Measurements from ENCODE around the gene MSI2.

MSI2 gene

GRCh38 chr17:57260325-57261083, 4.2 kb downstream of the MSI2 start:
- no peak overlapping the region for H3K9ac ChIP-seq (ENCODE audit: low read depth, low read length)
- peaks cover 13% of the 10 kb centered on the region for H3K4me1 ChIP-seq (ENCODE audit: control insufficient read depth, insufficient read depth, low read length)
- H3K27me3 ChIP-seq (ENCODE audit: control insufficient read depth, insufficient read depth, low read length), result no peaks in the 10 kb centered on the region
- no peak overlapping the region for H3K4me2 ChIP-seq (ENCODE audit: low read length)
- H3K36me3 ChIP-seq (ENCODE audit: insufficient read depth, low read length), result peaks cover 36% of the 10 kb centered on the region
- no peak overlapping the region for H3K4me3 ChIP-seq (ENCODE audit: low read length)
- H3K9me3 ChIP-seq (replicated peaks; ENCODE audit: low read length), result no peaks in the 10 kb centered on the region

DNA sequence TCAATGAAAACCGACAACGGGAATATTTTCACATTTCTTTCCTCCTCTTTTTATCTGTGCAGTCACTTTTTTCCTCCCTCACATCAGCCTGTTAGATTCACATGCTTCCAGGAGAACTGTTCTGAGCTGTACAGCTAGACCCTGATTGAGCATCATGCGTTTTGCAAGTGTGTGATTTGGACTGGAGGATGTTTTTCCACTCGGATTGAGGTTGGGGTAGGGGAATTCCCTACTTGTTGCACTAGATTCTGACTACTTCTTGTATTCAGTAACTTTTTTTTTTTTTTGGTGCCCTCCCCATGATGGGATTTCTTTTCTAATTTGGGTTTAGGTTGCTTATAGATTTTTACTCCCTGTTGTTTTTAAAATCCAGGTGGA, 4.8 kb downstream of the MSI2 start:
- Histone ChIP-seq H3K9ac (ENCODE audit: low read depth, low read length) (no peak overlapping the region), H3K4me2 (ENCODE audit: low read length) (no peak overlapping the region), H3K4me3 (ENCODE audit: low read length) (no peak overlapping the region), H3K36me3 (ENCODE audit: insufficient read depth, low read length) (peaks cover 40% of the 10 kb centered on the region), H3K4me1 (ENCODE audit: control insufficient read depth, insufficient read depth, low read length) (peaks cover 11% of the 10 kb centered on the region), H3K27me3 (ENCODE audit: control insufficient read depth, insufficient read depth, low read length) (no peaks in the 10 kb centered on the region), H3K9me3 (replicated peaks; ENCODE audit: low read length) (no peaks in the 10 kb centered on the region)

DNA sequence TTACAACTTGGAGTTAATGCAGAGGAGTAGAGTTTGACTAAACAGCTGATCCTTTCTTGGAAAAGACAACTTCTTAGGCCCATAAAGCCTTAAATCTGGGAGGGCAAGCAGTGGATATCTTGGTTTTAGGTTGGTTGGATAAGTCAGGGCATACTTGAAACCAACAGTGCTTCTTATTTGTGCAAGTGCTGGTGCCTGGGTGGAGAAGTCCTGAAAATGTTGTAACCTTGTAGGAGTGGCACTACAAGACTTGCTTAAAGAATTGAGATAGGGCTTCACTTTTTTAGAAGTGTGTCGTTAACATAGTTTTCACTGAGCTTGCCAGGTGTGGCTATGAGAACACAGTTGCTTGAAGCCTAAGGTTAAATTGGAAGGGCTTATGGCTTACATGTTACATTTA, 6.2 kb downstream of the MSI2 start:
- no peak overlapping the region for H3K4me2 ChIP-seq (ENCODE audit: low read length)
- H3K9ac ChIP-seq (ENCODE audit: low read depth, low read length), result no peak overlapping the region
- no peak overlapping the region for H3K4me3 ChIP-seq (ENCODE audit: low read length)
- peaks cover 50% of the 10 kb centered on the region for H3K36me3 ChIP-seq (ENCODE audit: insufficient read depth, low read length)
- peaks cover 11% of the 10 kb centered on the region for H3K4me1 ChIP-seq (ENCODE audit: control insufficient read depth, insufficient read depth, low read length)
- H3K27me3 ChIP-seq (ENCODE audit: control insufficient read depth, insufficient read depth, low read length), result no peaks in the 10 kb centered on the region
- no peaks in the 10 kb centered on the region for H3K9me3 ChIP-seq (replicated peaks; ENCODE audit: low read length)

DNA sequence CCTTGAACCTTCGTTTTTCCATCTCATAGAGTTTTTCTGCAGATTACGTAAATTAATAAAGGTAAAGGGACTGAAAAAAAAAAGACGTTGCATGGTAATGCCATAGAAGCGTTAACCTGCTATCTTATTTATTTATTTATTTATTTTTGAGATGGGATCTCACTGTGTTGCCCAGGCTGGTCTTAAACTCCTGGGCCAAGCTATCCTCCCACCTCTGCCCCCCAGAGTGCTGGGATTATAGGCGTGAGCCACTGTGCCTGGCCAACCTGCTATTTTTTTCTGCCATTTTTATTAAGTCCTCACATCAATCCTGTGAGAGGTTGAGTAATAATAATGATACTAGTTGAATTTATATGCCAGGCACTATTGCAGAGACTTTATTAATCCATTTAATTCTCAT, 7.9 kb downstream of the MSI2 start:
- Histone ChIP-seq H3K36me3 (ENCODE audit: insufficient read depth, low read length) (peaks cover 63% of the 10 kb centered on the region), H3K27me3 (ENCODE audit: control insufficient read depth, insufficient read depth, low read length) (no peaks in the 10 kb centered on the region), H3K4me3 (ENCODE audit: low read length) (no peak overlapping the region), H3K4me2 (ENCODE audit: low read length) (no peak overlapping the region), H3K9me3 (replicated peaks; ENCODE audit: low read length) (no peaks in the 10 kb centered on the region), H3K4me1 (ENCODE audit: control insufficient read depth, insufficient read depth, low read length) (peaks cover under 1% of the 10 kb centered on the region), H3K9ac (ENCODE audit: low read depth, low read length) (no peak overlapping the region)

- H3K9me3 ChIP-seq (replicated peaks; ENCODE audit: low read length), result no peaks in the 10 kb centered on the region
- no peak overlapping the region for H3K4me3 ChIP-seq (ENCODE audit: low read length)
- H3K4me1 ChIP-seq (ENCODE audit: control insufficient read depth, insufficient read depth, low read length), result no peaks in the 10 kb centered on the region
- no peak overlapping the region for H3K9ac ChIP-seq (ENCODE audit: low read depth, low read length)
- H3K36me3 ChIP-seq (ENCODE audit: insufficient read depth, low read length), result peaks cover 68% of the 10 kb centered on the region
- H3K4me2 ChIP-seq (ENCODE audit: low read length), result no peak overlapping the region
- no peaks in the 10 kb centered on the region for H3K27me3 ChIP-seq (ENCODE audit: control insufficient read depth, insufficient read depth, low read length)
Measured at GRCh38 chr17:57264776-57265175, 8.5 kb downstream of the MSI2 start.

DNA sequence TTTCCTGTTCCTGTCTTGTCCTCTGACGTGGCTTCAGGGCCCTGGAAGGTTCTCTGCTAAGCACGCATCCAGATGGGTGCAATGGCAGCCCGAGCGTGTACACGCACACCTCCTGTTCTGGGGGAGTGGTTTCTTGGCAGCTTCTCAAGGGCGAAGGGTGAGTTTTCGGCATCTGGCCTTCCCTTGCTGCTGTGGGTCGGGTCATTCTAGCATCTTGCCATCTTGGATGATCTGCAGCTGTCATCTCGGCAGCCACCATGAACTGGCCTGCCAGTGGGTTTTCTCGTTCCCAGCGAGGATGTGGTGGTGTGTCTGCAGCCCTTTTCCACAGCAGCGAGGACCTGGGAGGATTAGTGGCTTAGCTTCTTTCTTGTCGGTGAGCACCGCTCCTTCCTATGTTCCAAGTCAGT, 10.6 kb downstream of the MSI2 start:
- Histone ChIP-seq H3K4me3 (ENCODE audit: low read length) (no peak overlapping the region), H3K4me2 (ENCODE audit: low read length) (no peak overlapping the region), H3K4me1 (ENCODE audit: control insufficient read depth, insufficient read depth, low read length) (no peaks in the 10 kb centered on the region), H3K27me3 (ENCODE audit: control insufficient read depth, insufficient read depth, low read length) (no peaks in the 10 kb centered on the region), H3K9me3 (replicated peaks; ENCODE audit: low read length) (no peaks in the 10 kb centered on the region), H3K9ac (ENCODE audit: low read depth, low read length) (no peak overlapping the region), H3K36me3 (ENCODE audit: insufficient read depth, low read length) (peaks cover 63% of the 10 kb centered on the region)

DNA sequence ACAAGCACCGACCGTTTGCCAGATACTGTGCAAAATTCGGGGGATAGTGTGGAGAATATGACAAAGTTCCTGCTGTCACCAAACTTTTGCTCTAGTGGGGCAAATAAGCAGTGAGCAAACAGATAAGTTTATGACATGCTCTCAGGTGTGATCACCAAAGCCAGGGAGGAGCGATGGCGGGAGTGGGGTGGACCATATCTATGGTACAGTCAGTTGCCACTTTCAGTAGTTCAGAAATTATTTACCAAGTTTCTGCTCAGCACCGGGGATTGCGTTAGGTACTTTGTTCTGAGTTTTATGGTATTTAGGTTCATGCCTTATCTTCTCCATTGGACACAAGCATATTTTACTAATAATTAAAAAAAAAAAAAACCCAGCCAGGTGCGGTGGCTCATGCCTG, 11.9 kb downstream of the MSI2 start:
- Histone ChIP-seq H3K9me3 (replicated peaks; ENCODE audit: low read length) (no peaks in the 10 kb centered on the region), H3K4me2 (ENCODE audit: low read length) (no peak overlapping the region), H3K36me3 (ENCODE audit: insufficient read depth, low read length) (peaks cover 61% of the 10 kb centered on the region), H3K4me1 (ENCODE audit: control insufficient read depth, insufficient read depth, low read length) (no peaks in the 10 kb centered on the region), H3K27me3 (ENCODE audit: control insufficient read depth, insufficient read depth, low read length) (no peaks in the 10 kb centered on the region), H3K9ac (ENCODE audit: low read depth, low read length) (no peak overlapping the region), H3K4me3 (ENCODE audit: low read length) (no peak overlapping the region)

DNA sequence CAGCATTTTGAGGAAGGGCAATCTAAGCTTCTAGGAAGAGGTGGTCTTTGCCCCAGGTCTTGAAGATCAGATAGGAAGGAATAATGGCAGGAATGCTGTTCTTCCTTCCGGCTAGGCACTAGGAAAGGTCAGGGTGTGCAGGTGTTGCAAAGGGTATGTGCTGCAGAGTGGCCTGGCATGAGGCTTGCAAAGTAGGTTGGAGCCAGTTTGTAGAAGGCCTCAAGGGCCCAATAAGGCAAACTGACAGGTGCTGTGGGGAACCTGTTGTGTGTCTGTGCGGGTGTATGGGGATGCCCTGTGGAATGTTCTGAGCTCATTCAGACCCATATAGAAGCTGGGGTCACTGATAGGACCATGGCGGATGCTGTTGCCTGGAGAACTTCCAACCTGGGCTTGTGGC, 12.7 kb downstream of the MSI2 start:
- no peaks in the 10 kb centered on the region for H3K27me3 ChIP-seq (ENCODE audit: control insufficient read depth, insufficient read depth, low read length)
- peaks cover 56% of the 10 kb centered on the region for H3K36me3 ChIP-seq (ENCODE audit: insufficient read depth, low read length)
- H3K4me3 ChIP-seq (ENCODE audit: low read length), result no peak overlapping the region
- H3K4me1 ChIP-seq (ENCODE audit: control insufficient read depth, insufficient read depth, low read length), result no peaks in the 10 kb centered on the region
- no peak overlapping the region for H3K4me2 ChIP-seq (ENCODE audit: low read length)
- H3K9me3 ChIP-seq (replicated peaks; ENCODE audit: low read length), result no peaks in the 10 kb centered on the region
- no peak overlapping the region for H3K9ac ChIP-seq (ENCODE audit: low read depth, low read length)

DNA sequence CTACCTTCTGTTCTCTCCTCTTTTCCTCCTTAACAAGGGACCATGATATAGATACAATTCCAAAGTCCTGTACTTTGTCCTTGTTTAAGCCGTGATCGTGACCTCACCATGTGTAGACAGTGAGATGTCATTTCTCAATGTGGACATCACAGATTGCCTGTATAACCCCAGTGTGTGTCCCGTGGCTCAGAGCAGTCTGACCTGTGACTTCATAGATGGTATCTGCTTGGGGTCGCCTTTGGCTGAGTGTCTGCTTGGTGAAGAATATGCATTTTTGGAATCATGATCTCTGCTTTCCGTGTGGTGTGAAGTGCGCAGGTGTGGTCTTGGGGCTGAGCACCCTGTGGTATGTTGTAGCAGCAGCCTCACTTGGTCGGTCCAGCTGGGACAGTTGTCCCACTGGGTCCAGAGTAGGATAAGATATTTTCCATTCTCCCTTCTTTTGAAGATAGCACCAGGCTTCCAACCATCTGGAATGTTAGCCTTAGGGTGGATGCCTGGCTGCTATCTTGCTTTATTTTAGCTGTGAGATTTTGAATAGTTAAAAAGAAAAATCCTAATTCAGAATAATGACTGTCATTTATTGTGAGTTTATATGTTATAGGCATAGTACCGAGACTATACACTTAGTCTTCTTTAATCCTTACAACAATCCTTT, 13.4 kb downstream of the MSI2 start:
- Histone ChIP-seq H3K4me1 (ENCODE audit: control insufficient read depth, insufficient read depth, low read length) (no peaks in the 10 kb centered on the region), H3K4me2 (ENCODE audit: low read length) (no peak overlapping the region), H3K36me3 (ENCODE audit: insufficient read depth, low read length) (peaks cover 56% of the 10 kb centered on the region), H3K9me3 (replicated peaks; ENCODE audit: low read length) (no peaks in the 10 kb centered on the region), H3K9ac (ENCODE audit: low read depth, low read length) (no peak overlapping the region), H3K27me3 (ENCODE audit: control insufficient read depth, insufficient read depth, low read length) (no peaks in the 10 kb centered on the region), H3K4me3 (ENCODE audit: low read length) (no peak overlapping the region)

DNA sequence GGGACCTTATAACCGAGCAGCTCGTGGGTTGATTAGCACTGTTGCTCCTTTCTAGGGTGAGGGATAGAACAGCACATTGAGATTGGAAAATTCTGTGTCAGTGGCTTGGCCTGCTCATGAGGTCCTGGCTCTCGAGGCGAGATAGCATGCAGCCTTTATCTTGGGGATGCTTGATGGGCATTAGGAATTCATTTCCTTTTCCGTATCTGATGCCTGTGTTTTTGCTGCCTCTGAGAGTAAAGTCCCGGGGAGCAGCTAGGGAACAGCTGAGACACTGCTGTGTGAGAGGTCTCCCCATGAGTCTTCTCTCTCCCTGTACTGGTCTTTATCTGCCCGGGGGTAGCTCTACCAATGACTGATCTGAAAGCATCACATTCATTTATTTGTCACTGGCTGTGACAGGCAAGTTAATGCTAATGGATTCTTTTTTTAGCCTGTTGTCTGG, 14.5 kb downstream of the MSI2 start:
- no peaks in the 10 kb centered on the region for H3K27me3 ChIP-seq (ENCODE audit: control insufficient read depth, insufficient read depth, low read length)
- H3K4me1 ChIP-seq (ENCODE audit: control insufficient read depth, insufficient read depth, low read length), result no peaks in the 10 kb centered on the region
- peaks cover 52% of the 10 kb centered on the region for H3K36me3 ChIP-seq (ENCODE audit: insufficient read depth, low read length)
- no peak overlapping the region for H3K9ac ChIP-seq (ENCODE audit: low read depth, low read length)
- no peak overlapping the region for H3K4me2 ChIP-seq (ENCODE audit: low read length)
- no peak overlapping the region for H3K4me3 ChIP-seq (ENCODE audit: low read length)
- no peaks in the 10 kb centered on the region for H3K9me3 ChIP-seq (replicated peaks; ENCODE audit: low read length)

- Histone ChIP-seq H3K36me3 (ENCODE audit: insufficient read depth, low read length) (peaks cover 48% of the 10 kb centered on the region), H3K4me2 (ENCODE audit: low read length) (no peak overlapping the region), H3K4me1 (ENCODE audit: control insufficient read depth, insufficient read depth, low read length) (no peaks in the 10 kb centered on the region), H3K4me3 (ENCODE audit: low read length) (no peak overlapping the region), H3K9ac (ENCODE audit: low read depth, low read length) (no peak overlapping the region), H3K9me3 (replicated peaks; ENCODE audit: low read length) (no peaks in the 10 kb centered on the region), H3K27me3 (ENCODE audit: control insufficient read depth, insufficient read depth, low read length) (no peaks in the 10 kb centered on the region)
Measured at GRCh38 chr17:57271821-57272220, 15.5 kb downstream of the MSI2 start.

DNA sequence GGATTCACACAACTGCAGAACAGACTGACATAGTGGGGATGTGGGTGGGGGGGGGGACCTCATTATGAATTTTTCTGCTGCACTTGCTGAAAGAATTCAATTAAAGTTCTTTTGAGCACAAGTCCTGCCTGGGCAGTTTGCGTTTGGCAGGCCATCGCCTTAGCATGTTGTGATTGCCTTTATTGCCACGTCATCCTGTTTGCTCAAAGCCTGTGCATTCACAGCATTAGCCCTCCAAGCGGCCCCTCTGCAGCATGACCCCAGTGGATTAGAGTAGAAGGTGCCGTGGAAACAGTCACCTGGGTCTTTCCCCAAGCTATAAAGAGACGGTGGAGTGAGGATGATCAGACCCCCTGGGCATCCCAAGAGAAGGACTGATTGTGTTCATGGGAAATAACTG, 17.2 kb downstream of the MSI2 start:
- Histone ChIP-seq H3K27me3 (ENCODE audit: control insufficient read depth, insufficient read depth, low read length) (no peaks in the 10 kb centered on the region), H3K9me3 (replicated peaks; ENCODE audit: low read length) (no peaks in the 10 kb centered on the region), H3K9ac (ENCODE audit: low read depth, low read length) (no peak overlapping the region), H3K4me1 (ENCODE audit: control insufficient read depth, insufficient read depth, low read length) (no peaks in the 10 kb centered on the region), H3K4me2 (ENCODE audit: low read length) (no peak overlapping the region), H3K4me3 (ENCODE audit: low read length) (no peak overlapping the region), H3K36me3 (ENCODE audit: insufficient read depth, low read length) (peaks cover 33% of the 10 kb centered on the region)

Data from skeletal muscle satellite cell (primary cell).